ENCODE measurements around the gene PRKN.
"Not testable (repeated sequence)": the region's sequence is repeated elsewhere in the genome, so short reads cannot be mapped to it uniquely, and the experiment has no call there.

The PRKN gene

DNA sequence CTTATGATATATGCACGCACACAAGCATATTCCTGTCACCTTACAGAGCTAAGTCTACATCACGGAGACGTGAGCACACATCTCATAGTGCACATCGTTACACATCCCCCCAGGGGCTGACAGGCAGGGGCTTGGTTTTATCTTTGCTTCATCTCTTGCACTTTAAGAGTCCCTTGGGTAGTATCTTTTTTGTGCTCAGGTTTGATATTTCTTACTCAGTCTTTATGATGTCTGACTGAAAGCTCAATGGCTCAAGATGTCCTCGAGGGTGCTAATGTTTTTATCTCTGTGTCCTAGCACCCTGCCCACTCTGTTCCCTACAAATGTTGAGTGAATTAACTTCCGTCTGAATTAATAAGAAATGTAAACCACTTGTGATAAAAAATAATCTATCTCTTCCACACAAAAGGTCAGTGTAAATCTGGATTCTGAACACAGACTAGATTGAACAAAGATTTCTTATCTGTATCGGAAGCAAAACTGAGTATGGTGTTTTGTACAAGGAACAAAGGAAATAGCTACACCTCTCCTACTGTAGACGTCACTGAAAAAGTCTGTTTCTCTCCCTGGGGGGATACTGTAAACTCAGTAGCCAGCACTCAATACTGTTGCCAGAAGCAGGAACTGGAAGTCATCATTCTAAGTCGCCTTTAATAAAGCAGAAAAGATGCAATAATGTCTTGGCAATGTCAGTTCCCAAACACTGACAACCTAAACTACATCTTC is 195.1 kb downstream of the PRKN start:
- Histone ChIP-seq H4K20me1 (ENCODE audit: insufficient read depth, low read length) (no peaks in the 10 kb centered on the region), H3K4me3 (ENCODE audit: low read length) (no peak overlapping the region), H3K79me2 (ENCODE audit: low read length) (no peaks in the 10 kb centered on the region), H3K9ac (ENCODE audit: low read length) (no peak overlapping the region), H3K4me2 (ENCODE audit: low read length) (no peak overlapping the region), H3K4me1 (ENCODE audit: low read length) (no peaks in the 10 kb centered on the region), H3K27ac (ENCODE audit: low read length) (no peak overlapping the region), H3K36me3 (replicated peaks; ENCODE audit: low read depth, low read length) (no peaks in the 10 kb centered on the region), H2AFZ (ENCODE audit: low read depth, low read length) (no peak overlapping the region), H3K27me3 (ENCODE audit: low read depth, low read length) (no peaks in the 10 kb centered on the region), H3K9me3 (ENCODE audit: insufficient read depth, low read length) (no peaks in the 10 kb centered on the region)
- TF ChIP-seq EZH2phosphoT487 (IDR thresholded peaks at IDR 0.05; ENCODE audit: low read depth): no peak
- TF ChIP-seq, protein P1, sequence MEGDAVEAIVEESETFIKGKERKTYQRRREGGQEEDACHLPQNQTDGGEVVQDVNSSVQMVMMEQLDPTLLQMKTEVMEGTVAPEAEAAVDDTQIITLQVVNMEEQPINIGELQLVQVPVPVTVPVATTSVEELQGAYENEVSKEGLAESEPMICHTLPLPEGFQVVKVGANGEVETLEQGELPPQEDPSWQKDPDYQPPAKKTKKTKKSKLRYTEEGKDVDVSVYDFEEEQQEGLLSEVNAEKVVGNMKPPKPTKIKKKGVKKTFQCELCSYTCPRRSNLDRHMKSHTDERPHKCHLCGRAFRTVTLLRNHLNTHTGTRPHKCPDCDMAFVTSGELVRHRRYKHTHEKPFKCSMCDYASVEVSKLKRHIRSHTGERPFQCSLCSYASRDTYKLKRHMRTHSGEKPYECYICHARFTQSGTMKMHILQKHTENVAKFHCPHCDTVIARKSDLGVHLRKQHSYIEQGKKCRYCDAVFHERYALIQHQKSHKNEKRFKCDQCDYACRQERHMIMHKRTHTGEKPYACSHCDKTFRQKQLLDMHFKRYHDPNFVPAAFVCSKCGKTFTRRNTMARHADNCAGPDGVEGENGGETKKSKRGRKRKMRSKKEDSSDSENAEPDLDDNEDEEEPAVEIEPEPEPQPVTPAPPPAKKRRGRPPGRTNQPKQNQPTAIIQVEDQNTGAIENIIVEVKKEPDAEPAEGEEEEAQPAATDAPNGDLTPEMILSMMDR (IDR thresholded peaks at IDR 0.05; ENCODE audit: low read depth, low read length): no peak

DNA sequence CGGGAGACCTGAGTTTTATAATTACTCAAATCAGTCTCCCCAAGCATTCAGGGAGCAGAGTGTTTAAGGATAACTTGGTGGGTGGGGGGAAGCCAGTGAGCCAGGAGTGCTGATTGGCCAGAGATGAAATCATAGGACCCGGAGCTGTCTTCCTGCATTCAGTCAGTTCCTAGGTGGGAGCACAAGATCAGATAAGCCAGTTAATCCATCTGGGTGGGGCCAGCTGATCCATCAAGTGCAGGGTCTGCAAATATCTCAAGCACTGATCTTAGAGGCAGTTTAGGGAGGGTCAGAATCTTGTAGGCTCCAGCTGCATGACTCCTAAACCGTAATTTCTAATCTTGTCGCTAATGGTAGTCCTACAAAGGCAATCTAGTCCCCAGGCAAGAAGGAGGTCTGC is 196.2 kb downstream of the PRKN start:
- H3K79me2 ChIP-seq (ENCODE audit: low read length); H3K4me1 ChIP-seq (ENCODE audit: low read length); H4K20me1 ChIP-seq (ENCODE audit: insufficient read depth, low read length); H3K27me3 ChIP-seq (ENCODE audit: low read depth, low read length); H3K9ac ChIP-seq (ENCODE audit: low read length); H2AFZ ChIP-seq (ENCODE audit: low read depth, low read length); H3K36me3 ChIP-seq (replicated peaks; ENCODE audit: low read depth, low read length); H3K4me3 ChIP-seq (ENCODE audit: low read length); H3K9me3 ChIP-seq (ENCODE audit: insufficient read depth, low read length); H3K4me2 ChIP-seq (ENCODE audit: low read length); H3K27ac ChIP-seq (ENCODE audit: low read length): not testable (repeated sequence)

DNA sequence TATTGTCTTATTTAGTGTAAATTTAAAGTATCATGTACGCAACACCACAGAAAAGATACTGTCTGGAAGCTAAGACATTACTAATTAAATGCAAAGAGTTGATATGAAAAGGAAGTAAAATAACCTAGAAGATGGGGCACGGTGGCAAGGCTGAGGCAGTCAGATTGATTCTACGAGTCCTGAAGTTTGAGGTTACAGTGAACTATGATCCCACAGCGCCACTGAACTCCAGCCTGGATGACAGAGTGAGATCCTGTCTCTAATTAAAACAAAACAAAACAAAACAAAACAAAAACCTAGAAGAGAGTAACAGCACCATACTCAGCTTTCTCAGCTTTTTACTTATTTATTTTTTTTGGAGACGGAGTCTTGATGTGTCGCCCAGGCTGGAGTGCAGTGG is 199.0 kb downstream of the PRKN start:
- Histone ChIP-seq H3K4me2 (ENCODE audit: low read length) (no peak overlapping the region), H4K20me1 (ENCODE audit: insufficient read depth, low read length) (no peaks in the 10 kb centered on the region), H3K27ac (ENCODE audit: low read length) (no peak overlapping the region), H3K4me3 (ENCODE audit: low read length) (no peak overlapping the region), H3K36me3 (replicated peaks; ENCODE audit: low read depth, low read length) (no peaks in the 10 kb centered on the region), H3K9ac (ENCODE audit: low read length) (no peak overlapping the region), H3K4me1 (ENCODE audit: low read length) (no peaks in the 10 kb centered on the region), H3K79me2 (ENCODE audit: low read length) (no peaks in the 10 kb centered on the region), H3K27me3 (ENCODE audit: low read depth, low read length) (no peaks in the 10 kb centered on the region), H2AFZ (ENCODE audit: low read depth, low read length) (no peak overlapping the region), H3K9me3 (ENCODE audit: insufficient read depth, low read length) (no peaks in the 10 kb centered on the region)
- TF ChIP-seq, protein P1 (IDR thresholded peaks at IDR 0.05; ENCODE audit: low read depth, low read length): no peak
- TF ChIP-seq EZH2phosphoT487 (IDR thresholded peaks at IDR 0.05; ENCODE audit: low read depth): no peak

DNA sequence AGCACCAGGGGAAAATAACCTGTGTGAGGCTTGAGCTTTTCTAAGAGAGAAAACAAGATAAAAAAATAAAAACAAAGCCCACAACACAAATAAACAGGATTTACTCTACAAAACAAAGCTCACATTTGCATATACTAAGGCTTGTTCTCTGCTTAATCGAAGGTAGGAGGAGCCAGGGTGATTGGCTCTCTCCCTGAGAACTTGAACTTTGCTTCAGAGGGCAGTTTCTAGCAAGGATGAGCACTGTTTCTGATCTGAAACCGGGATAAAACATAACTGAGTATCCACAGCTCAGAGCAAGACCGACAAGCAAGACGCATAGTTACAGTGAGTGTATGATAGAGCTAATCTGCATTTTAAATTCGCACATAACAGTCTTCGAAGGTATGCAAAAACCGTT is 200.6 kb downstream of the PRKN start:
- Histone ChIP-seq H3K9me3 (ENCODE audit: insufficient read depth, low read length) (no peaks in the 10 kb centered on the region), H3K79me2 (ENCODE audit: low read length) (no peaks in the 10 kb centered on the region), H2AFZ (ENCODE audit: low read depth, low read length) (no peak overlapping the region), H4K20me1 (ENCODE audit: insufficient read depth, low read length) (no peaks in the 10 kb centered on the region), H3K4me3 (ENCODE audit: low read length) (no peak overlapping the region), H3K36me3 (replicated peaks; ENCODE audit: low read depth, low read length) (no peaks in the 10 kb centered on the region), H3K9ac (ENCODE audit: low read length) (no peak overlapping the region), H3K4me2 (ENCODE audit: low read length) (no peak overlapping the region), H3K4me1 (ENCODE audit: low read length) (no peaks in the 10 kb centered on the region), H3K27me3 (ENCODE audit: low read depth, low read length) (no peaks in the 10 kb centered on the region), H3K27ac (ENCODE audit: low read length) (no peak overlapping the region)
- no peak for TF ChIP-seq EZH2phosphoT487 (IDR thresholded peaks at IDR 0.05; ENCODE audit: low read depth)
- TF ChIP-seq, protein P1 (IDR thresholded peaks at IDR 0.05; ENCODE audit: low read depth, low read length): no peak

Data from OCI-LY3 (cell line).